Loucy (cell line): ENCODE results near the gene RHBDD3.
A peak's percentile ranks its signal among the peaks of the same experiment; 100 is the strongest.

Source experiments
- H2AFZ ChIP-seq: fragments of 200-600 bp; sonication (generic); 2 replicates; pipeline ENCODE4 v1.6.0; 2016; ENCODE audit warnings: antibody characterized with exemption, mild to moderate bottlenecking, low read length, moderate library complexity
- H3F3A ChIP-seq: fragments of 200-600 bp; 2 replicates; pipeline ENCODE4 v1.6.0; 2016; ENCODE audit warnings: antibody characterized with exemption, low read depth, mild to moderate bottlenecking
- H3K27me3 ChIP-seq: fragments of 200-600 bp; sonication (generic); 2 replicates; pipeline ENCODE4 v1.6.1; 2014; ENCODE audit warnings: low read length, mild to moderate bottlenecking; ENCODE audit not compliant: insufficient read depth, poor library complexity, severe bottlenecking
- H3K36me3 ChIP-seq: fragments of 200-600 bp; sonication (generic); 2 replicates; pipeline ENCODE4 v1.6.1; 2016; ENCODE audit warnings: low read length; ENCODE audit not compliant: insufficient read depth
- H3K4me1 ChIP-seq: fragments of 200-600 bp; sonication (generic); 2 replicates; pipeline ENCODE4 v1.5.1; 2014; ENCODE audit warnings: low read length, mild to moderate bottlenecking; ENCODE audit not compliant: insufficient read depth, poor library complexity, severe bottlenecking
- H3K4me2 ChIP-seq: fragments of 200-600 bp; sonication (generic); 2 replicates; pipeline ENCODE4 v1.6.0; 2014; ENCODE audit warnings: antibody characterized with exemption, low read length, low read depth, mild to moderate bottlenecking; ENCODE audit not compliant: poor library complexity, severe bottlenecking
- H3K4me3 ChIP-seq: fragments of 200-600 bp; sonication (generic); 2 replicates; pipeline ENCODE4 v1.5.1; 2014; ENCODE audit warnings: low read length, mild to moderate bottlenecking, mixed read lengths; ENCODE audit not compliant: poor library complexity, severe bottlenecking
- H3K79me2 ChIP-seq: fragments of 200-600 bp; sonication (generic); 2 replicates; pipeline ENCODE4 v1.6.1; 2014; ENCODE audit warnings: low read length; ENCODE audit not compliant: insufficient read depth
- H3K9ac ChIP-seq: fragments of 200-600 bp; sonication (generic); 2 replicates; pipeline ENCODE4 v1.6.0; 2014; ENCODE audit warnings: mild to moderate bottlenecking, low read depth, low read length, moderate library complexity; ENCODE audit not compliant: poor library complexity, severe bottlenecking
- H3K9me2 ChIP-seq: fragments of 200-600 bp; sonication (generic); replicated peaks from 2 replicates; pipeline ENCODE4 v1.6.1; 2016; ENCODE audit warnings: low read depth, low read length, mixed read lengths
- H3K9me3 ChIP-seq: fragments of 200-600 bp; sonication (generic); 2 replicates; pipeline ENCODE4 v1.6.1; 2014; ENCODE audit warnings: mild to moderate bottlenecking, antibody characterized with exemption, low read length, low read depth; ENCODE audit not compliant: insufficient read depth
- H4K20me1 ChIP-seq: fragments of 200-600 bp; sonication (generic); 2 replicates; pipeline ENCODE4 v1.6.0; 2014; ENCODE audit warnings: antibody characterized with exemption, low read length, mild to moderate bottlenecking; ENCODE audit not compliant: insufficient read depth, poor library complexity, severe bottlenecking
- EZH2phosphoT487 ChIP-seq: fragments of 200-600 bp; IDR thresholded peaks from 2 replicates; pipeline ENCODE4 v1.6.1; 2018; ENCODE audit warnings: antibody characterized with exemption, mild to moderate bottlenecking, moderate library complexity, borderline replicate concordance
- TF ChIP-seq, protein P1 (sequence below): fragments of 200-600 bp; sonication (generic); conservative IDR thresholded peaks from 2 replicates; pipeline ENCODE4 v1.5.1; 2014; ENCODE audit warnings: mild to moderate bottlenecking, antibody characterized with exemption, low read length

RHBDD3 gene

DNA sequence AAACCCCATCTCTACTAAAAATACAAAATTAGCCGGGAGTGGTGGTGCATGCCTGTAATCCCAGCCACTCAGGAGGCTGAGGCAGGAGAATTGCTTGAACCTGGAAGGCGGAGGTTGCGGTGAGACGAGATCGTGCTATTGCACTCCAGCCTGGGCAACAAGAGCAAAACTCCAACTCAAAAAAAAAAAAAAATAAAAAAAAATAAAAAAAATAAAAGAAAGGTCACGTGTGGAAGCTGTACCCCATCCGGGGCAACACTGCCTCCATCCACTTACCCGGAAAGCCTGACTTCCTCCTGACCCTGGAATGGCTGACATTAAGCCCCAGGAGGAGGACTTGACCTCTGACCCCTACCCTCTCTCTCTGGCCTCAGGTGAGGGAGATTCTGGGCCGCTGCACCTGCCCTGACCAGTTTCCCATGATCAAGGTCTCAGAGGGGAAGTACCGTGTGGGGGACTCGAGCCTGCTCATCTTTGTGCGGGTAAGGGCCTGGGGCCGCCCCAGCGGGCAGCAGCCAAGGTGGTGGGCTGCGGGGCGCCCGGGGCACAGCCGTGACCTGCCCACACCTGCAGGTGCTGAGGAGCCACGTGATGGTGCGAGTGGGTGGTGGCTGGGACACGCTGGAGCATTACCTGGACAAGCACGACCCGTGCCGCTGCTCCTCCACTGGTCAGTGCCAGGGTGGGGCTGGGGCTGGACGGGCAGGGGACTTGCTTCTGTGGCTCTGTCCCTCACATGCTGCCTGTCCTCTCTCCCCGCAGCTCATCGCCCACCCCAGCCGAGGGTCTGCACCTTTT is 42.5 kb upstream of the RHBDD3 start:
- Histone ChIP-seq H3K36me3 (no peaks in the 10 kb centered on the region), H2AFZ (no peak overlapping the region), H3K4me1 (peaks cover 31% of the 10 kb centered on the region), H3F3A (no peaks in the 10 kb centered on the region; the same call in 1 of the 2 replicates), H3K9me3 (no peaks in the 10 kb centered on the region), H3K79me2 (no peaks in the 10 kb centered on the region), H3K27me3 (no peaks in the 10 kb centered on the region), H4K20me1 (no peaks in the 10 kb centered on the region), H3K4me2 (no peak overlapping the region), H3K9ac (no peak overlapping the region), H3K4me3 (no peak overlapping the region), H3K9me2 (no peaks in the 10 kb centered on the region)
- TF ChIP-seq EZH2phosphoT487 = no peak
- TF ChIP-seq, protein P1, sequence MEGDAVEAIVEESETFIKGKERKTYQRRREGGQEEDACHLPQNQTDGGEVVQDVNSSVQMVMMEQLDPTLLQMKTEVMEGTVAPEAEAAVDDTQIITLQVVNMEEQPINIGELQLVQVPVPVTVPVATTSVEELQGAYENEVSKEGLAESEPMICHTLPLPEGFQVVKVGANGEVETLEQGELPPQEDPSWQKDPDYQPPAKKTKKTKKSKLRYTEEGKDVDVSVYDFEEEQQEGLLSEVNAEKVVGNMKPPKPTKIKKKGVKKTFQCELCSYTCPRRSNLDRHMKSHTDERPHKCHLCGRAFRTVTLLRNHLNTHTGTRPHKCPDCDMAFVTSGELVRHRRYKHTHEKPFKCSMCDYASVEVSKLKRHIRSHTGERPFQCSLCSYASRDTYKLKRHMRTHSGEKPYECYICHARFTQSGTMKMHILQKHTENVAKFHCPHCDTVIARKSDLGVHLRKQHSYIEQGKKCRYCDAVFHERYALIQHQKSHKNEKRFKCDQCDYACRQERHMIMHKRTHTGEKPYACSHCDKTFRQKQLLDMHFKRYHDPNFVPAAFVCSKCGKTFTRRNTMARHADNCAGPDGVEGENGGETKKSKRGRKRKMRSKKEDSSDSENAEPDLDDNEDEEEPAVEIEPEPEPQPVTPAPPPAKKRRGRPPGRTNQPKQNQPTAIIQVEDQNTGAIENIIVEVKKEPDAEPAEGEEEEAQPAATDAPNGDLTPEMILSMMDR = no peak

DNA sequence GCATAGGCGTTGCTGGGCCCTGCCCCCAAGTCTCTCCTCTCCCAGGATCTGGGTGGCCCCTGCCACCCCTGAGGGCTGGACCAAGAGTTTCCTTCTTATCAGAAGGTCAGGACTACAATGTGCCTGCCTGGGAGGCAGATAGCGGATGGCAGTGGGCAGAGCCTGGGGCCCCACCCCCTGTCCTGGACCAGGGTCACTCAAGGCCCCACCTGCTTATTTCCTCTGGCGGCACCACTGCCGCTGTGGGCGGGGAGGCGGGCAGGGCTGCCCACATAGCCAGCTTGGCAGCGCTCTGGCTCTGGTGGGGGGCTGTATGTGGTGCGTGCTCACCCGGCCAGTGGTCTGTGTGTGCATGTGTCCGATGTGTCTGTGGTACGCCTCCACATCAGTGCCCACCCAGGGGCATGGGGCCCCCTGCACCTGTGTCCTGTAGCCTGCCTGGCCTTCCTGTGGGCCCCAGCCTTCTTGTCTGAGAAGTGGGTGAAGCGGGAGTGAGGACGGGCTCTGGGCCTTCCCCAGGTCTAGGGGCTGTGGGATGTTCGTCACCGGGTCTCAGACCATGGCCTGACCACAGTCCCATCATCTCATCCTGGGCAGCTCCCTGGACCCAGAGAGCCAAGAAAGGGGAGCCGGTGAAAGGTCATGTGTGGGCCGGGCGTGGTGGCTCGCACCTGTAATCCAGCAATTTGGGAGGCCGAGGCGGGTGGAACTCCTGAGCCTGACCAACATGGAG is 41.7 kb upstream of the RHBDD3 start:
- Histone ChIP-seq H3K9me3 (no peaks in the 10 kb centered on the region), H3K9ac (peak overlapping the region; percentile 75), H3K36me3 (no peaks in the 10 kb centered on the region), H3K4me3 (peak overlapping the region; percentile 90), H3K4me1 (peaks cover 31% of the 10 kb centered on the region), H3K79me2 (no peaks in the 10 kb centered on the region), H3F3A (no peaks in the 10 kb centered on the region; the same call in 1 of the 2 replicates), H4K20me1 (no peaks in the 10 kb centered on the region), H2AFZ (peak overlapping the region; percentile 67; the same call in 1 of the 2 replicates), H3K9me2 (no peaks in the 10 kb centered on the region), H3K27me3 (no peaks in the 10 kb centered on the region), H3K4me2 (peak overlapping the region; percentile 91)
- no peak for TF ChIP-seq EZH2phosphoT487
- TF ChIP-seq, protein P1 = no peak

DNA sequence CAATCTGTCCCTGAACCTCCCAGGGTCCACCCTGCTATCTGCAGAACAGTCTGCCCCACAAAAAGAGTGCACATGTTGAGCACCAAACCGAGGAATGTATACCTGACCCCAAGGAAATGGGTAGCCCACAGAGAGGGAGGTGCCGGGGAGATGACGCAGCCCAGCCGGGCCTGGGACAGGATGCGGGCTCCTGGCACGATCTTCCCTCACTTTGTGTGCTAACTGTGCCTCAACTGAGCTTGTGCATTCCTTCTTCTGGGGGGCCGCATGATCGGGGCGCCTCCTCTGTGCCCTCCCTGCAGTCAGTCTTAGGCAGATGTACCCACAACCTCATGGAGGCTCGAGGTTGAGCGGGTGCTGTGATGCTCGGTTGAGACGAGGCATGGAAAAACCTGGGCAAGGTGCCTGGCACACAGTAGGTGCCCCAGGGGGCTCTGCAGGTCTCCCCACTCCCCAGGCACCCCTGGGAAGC is 41.0 kb upstream of the RHBDD3 start:
- H3K9me2 ChIP-seq = no peaks in the 10 kb centered on the region
- no peaks in the 10 kb centered on the region; the same call in 1 of the 2 replicates for H3F3A ChIP-seq
- no peaks in the 10 kb centered on the region for H3K79me2 ChIP-seq
- no peaks in the 10 kb centered on the region for H4K20me1 ChIP-seq
- peak overlapping the region; percentile 75 for H3K9ac ChIP-seq
- H3K27me3 ChIP-seq = no peaks in the 10 kb centered on the region
- H2AFZ ChIP-seq = peak overlapping the region; percentile 67
- TF ChIP-seq EZH2phosphoT487 = no peak
- TF ChIP-seq, protein P1 = no peak
- H3K4me1 ChIP-seq = peaks cover 31% of the 10 kb centered on the region
- peak overlapping the region; percentile 90 for H3K4me3 ChIP-seq
- peak overlapping the region; percentile 91 for H3K4me2 ChIP-seq
- H3K36me3 ChIP-seq = no peaks in the 10 kb centered on the region
- H3K9me3 ChIP-seq = no peaks in the 10 kb centered on the region
